ENCODE measurements around the gene TTLL4.

TTLL4 gene

DNA sequence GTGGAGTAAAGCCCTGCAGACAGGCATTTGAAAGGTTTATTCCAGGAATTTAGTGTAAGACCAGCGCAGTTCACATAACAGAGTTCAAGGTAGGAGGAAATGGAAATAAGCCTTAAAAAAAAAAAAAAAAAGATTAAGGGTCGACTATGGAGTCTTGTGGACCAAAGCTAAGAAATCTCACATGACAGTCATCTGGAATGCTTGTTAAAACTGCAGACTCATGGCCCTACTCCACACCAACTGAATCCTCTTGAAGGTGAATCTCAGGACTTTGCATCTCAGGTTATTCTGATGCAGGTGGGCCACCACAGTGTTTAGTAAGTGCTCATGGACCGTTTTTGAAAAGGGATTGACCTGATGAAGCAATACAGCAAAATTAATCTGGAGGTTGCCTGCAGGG is 8.8 kb downstream of the TTLL4 start:
- Histone ChIP-seq H3K9me3 (ENCODE audit: insufficient read depth, low read length) (no peaks in the 10 kb centered on the region), H3K36me3 (replicated peaks; ENCODE audit: low read depth, low read length) (peaks cover 8% of the 10 kb centered on the region), H4K20me1 (ENCODE audit: insufficient read depth, low read length) (peaks cover 3% of the 10 kb centered on the region; the same call in 1 of the 2 replicates), H3K27ac (ENCODE audit: low read length) (no peak overlapping the region), H3K4me3 (ENCODE audit: low read length) (no peak overlapping the region), H3K9ac (ENCODE audit: low read length) (no peak overlapping the region), H3K79me2 (ENCODE audit: low read length) (peaks cover 43% of the 10 kb centered on the region), H3K27me3 (ENCODE audit: low read depth, low read length) (no peaks in the 10 kb centered on the region), H3K4me1 (ENCODE audit: low read length) (no peaks in the 10 kb centered on the region), H2AFZ (ENCODE audit: low read depth, low read length) (no peak overlapping the region), H3K4me2 (ENCODE audit: low read length) (no peak overlapping the region)
- TF ChIP-seq EZH2phosphoT487 (IDR thresholded peaks at IDR 0.05; ENCODE audit: low read depth), result no peak
- TF ChIP-seq, protein P1, sequence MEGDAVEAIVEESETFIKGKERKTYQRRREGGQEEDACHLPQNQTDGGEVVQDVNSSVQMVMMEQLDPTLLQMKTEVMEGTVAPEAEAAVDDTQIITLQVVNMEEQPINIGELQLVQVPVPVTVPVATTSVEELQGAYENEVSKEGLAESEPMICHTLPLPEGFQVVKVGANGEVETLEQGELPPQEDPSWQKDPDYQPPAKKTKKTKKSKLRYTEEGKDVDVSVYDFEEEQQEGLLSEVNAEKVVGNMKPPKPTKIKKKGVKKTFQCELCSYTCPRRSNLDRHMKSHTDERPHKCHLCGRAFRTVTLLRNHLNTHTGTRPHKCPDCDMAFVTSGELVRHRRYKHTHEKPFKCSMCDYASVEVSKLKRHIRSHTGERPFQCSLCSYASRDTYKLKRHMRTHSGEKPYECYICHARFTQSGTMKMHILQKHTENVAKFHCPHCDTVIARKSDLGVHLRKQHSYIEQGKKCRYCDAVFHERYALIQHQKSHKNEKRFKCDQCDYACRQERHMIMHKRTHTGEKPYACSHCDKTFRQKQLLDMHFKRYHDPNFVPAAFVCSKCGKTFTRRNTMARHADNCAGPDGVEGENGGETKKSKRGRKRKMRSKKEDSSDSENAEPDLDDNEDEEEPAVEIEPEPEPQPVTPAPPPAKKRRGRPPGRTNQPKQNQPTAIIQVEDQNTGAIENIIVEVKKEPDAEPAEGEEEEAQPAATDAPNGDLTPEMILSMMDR (IDR thresholded peaks at IDR 0.05; ENCODE audit: low read depth, low read length), result no peak

DNA sequence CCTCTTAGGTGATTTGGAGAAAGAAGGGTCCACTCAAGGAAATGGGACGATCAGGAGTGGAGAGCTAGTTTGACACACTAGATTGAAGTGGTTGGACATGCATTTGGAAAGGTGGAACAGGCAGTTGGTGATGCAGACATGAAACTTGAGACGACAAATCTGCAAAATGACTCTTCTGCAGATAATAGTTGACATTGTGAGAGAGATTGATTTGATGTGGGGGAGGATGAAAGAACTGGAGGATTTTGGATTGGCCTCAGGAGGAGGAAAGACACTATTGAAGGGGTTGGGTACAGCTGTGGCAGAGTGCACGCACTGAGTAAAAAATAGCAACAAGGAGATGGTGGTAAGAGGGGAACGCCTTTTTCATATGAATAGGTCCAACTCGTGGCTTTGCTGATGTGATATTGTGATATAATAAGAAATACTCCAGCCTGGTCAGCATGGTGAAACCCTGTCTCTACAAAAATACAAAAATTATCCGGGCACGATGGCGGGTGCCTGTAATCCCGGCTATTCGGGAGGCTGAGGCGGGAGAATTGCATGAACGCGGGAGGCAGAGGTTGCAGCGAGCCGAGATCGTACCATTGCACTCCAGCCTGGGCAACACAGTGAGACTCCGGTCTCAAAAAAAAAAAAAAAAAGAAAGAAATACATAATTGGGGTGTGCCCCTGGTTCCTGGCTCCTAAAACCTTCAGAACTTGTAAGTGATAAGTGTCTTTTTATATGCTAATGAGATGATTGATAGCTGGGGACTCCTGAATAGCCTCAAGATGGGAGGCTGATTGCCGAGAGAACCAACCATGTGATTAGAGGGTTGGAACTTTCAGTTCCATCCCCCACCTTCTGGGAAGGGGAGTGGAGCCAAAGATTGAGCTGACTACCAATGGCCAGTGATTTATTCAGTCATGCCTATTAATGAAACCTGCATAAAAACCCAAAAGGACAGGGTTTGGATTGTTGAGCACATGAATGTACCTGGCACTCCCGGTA is 9.7 kb downstream of the TTLL4 start:
- no peak overlapping the region for H3K27ac ChIP-seq (ENCODE audit: low read length)
- H3K36me3 ChIP-seq (replicated peaks; ENCODE audit: low read depth, low read length), result peaks cover 11% of the 10 kb centered on the region
- H3K4me2 ChIP-seq (ENCODE audit: low read length), result no peak overlapping the region
- H3K27me3 ChIP-seq (ENCODE audit: low read depth, low read length), result no peaks in the 10 kb centered on the region
- H3K9me3 ChIP-seq (ENCODE audit: insufficient read depth, low read length), result no peaks in the 10 kb centered on the region
- TF ChIP-seq EZH2phosphoT487 (IDR thresholded peaks at IDR 0.05; ENCODE audit: low read depth), result no peak
- TF ChIP-seq, protein P1 (IDR thresholded peaks at IDR 0.05; ENCODE audit: low read depth, low read length), result no peak
- peaks cover 42% of the 10 kb centered on the region for H3K79me2 ChIP-seq (ENCODE audit: low read length)
- H3K9ac ChIP-seq (ENCODE audit: low read length), result no peak overlapping the region
- H3K4me3 ChIP-seq (ENCODE audit: low read length), result no peak overlapping the region
- no peak overlapping the region for H2AFZ ChIP-seq (ENCODE audit: low read depth, low read length)
- H4K20me1 ChIP-seq (ENCODE audit: insufficient read depth, low read length), result peaks cover under 1% of the 10 kb centered on the region; the same call in 1 of the 2 replicates
- H3K4me1 ChIP-seq (ENCODE audit: low read length), result no peaks in the 10 kb centered on the region

GRCh38 chr2:218721488-218721887 is 10.9 kb downstream of the TTLL4 start:
- Histone ChIP-seq H3K4me2 (ENCODE audit: low read length) (no peak overlapping the region), H3K27ac (ENCODE audit: low read length) (no peak overlapping the region), H3K9me3 (ENCODE audit: insufficient read depth, low read length) (peaks cover 4% of the 10 kb centered on the region; the same call in 1 of the 2 replicates), H3K36me3 (replicated peaks; ENCODE audit: low read depth, low read length) (peaks cover 9% of the 10 kb centered on the region), H3K9ac (ENCODE audit: low read length) (no peak overlapping the region), H3K4me1 (ENCODE audit: low read length) (no peaks in the 10 kb centered on the region), H4K20me1 (ENCODE audit: insufficient read depth, low read length) (no peaks in the 10 kb centered on the region), H3K4me3 (ENCODE audit: low read length) (no peak overlapping the region), H2AFZ (ENCODE audit: low read depth, low read length) (no peak overlapping the region), H3K27me3 (ENCODE audit: low read depth, low read length) (no peaks in the 10 kb centered on the region), H3K79me2 (ENCODE audit: low read length) (peaks cover 48% of the 10 kb centered on the region)
- TF ChIP-seq, protein P1 (IDR thresholded peaks at IDR 0.05; ENCODE audit: low read depth, low read length), result no peak
- no peak for TF ChIP-seq EZH2phosphoT487 (IDR thresholded peaks at IDR 0.05; ENCODE audit: low read depth)

- H3K79me2 ChIP-seq (ENCODE audit: low read length), result peaks cover 48% of the 10 kb centered on the region
- H3K36me3 ChIP-seq (replicated peaks; ENCODE audit: low read depth, low read length), result peaks cover 9% of the 10 kb centered on the region
- no peaks in the 10 kb centered on the region for H3K27me3 ChIP-seq (ENCODE audit: low read depth, low read length)
- no peaks in the 10 kb centered on the region for H3K4me1 ChIP-seq (ENCODE audit: low read length)
- no peak overlapping the region for H2AFZ ChIP-seq (ENCODE audit: low read depth, low read length)
- no peak overlapping the region for H3K27ac ChIP-seq (ENCODE audit: low read length)
- H3K9me3 ChIP-seq (ENCODE audit: insufficient read depth, low read length), result peaks cover 4% of the 10 kb centered on the region; the same call in 1 of the 2 replicates
- no peak overlapping the region for H3K4me2 ChIP-seq (ENCODE audit: low read length)
- H3K9ac ChIP-seq (ENCODE audit: low read length), result no peak overlapping the region
- H3K4me3 ChIP-seq (ENCODE audit: low read length), result no peak overlapping the region
- H4K20me1 ChIP-seq (ENCODE audit: insufficient read depth, low read length), result no peaks in the 10 kb centered on the region
- TF ChIP-seq, protein P1 (IDR thresholded peaks at IDR 0.05; ENCODE audit: low read depth, low read length), result no peak
- TF ChIP-seq EZH2phosphoT487 (IDR thresholded peaks at IDR 0.05; ENCODE audit: low read depth), result no peak
Observed at GRCh38 chr2:218721934-218722333, 11.3 kb downstream of the TTLL4 start.
